HG02970 (cell line): Measurements from ENCODE around the gene NARS2.
"Not testable (repeated sequence)": the region's sequence is repeated elsewhere in the genome, so short reads cannot be mapped to it uniquely, and the experiment has no call there.

Experiments used
- ATAC-seq: cut with Tn5 transposase; IDR thresholded peaks from one replicate; pipeline ENCODE4 v1.9.1; 2021; ENCODE audit warnings: mild to moderate bottlenecking, moderate library complexity, moderate number of reproducible peaks; ENCODE audit not compliant: unreplicated experiment, low FRiP score

The NARS2 gene

GRCh38 chr11:78577495-78577894 is 2.8 kb upstream of the NARS2 start:
- no peak for ATAC-seq

DNA sequence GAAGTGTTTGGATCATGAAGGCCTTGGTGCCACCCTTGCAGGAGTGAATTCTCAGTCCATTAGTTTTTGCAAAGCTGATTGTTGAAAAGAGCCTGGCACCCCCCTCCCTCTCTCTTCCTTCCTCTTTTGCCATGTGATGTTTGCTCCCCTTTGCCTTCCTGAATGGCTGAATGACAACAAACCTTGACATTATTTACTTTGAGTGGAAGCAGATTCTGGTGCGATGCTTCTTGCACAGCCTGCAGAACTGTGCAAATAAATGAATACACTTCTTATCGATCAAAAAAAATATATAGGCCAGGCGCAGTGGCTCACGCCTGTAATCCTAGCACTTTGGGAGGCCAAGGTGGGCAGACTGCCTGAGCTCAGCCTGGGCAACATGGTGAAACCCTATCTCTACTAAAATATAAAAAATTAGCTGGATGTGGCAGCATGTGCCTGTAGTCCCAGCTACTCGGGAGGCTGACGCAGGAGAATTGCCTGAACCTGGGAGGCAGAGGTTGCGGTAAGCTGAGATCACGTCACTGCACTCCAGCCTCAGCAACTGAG is 2.0 kb upstream of the NARS2 start:
- ATAC-seq, result no peak

- no peak for ATAC-seq
Observed at GRCh38 chr11:78575478-78575877, 814 bp upstream of the NARS2 start.

GRCh38 chr11:78573681-78574080 is 983 bp downstream of the NARS2 start:
- no peak for ATAC-seq

- ATAC-seq, result no peak
Observed at GRCh38 chr11:78573271-78573670, 1.4 kb downstream of the NARS2 start.

DNA sequence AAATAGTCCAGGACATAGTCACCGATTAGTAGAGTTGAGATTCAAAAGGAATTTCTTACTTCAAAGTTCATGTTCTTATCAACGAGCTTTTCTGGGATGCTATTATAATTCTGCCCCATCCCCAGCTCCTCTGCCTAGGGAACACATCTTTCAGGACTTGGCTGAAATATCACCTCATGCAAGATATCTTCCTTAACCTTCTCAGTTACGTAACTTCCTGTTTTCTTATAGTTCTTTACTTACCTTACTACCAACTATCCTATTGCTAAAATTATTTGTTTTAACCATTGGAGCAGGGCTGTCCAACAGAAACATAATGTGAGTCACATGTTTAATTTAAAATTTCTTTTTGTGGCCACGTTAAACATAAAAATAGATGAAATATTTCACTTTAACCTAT is 2.3 kb downstream of the NARS2 start:
- no peak for ATAC-seq

GRCh38 chr11:78570031-78570430 is 4.6 kb downstream of the NARS2 start:
- ATAC-seq, result no peak

DNA sequence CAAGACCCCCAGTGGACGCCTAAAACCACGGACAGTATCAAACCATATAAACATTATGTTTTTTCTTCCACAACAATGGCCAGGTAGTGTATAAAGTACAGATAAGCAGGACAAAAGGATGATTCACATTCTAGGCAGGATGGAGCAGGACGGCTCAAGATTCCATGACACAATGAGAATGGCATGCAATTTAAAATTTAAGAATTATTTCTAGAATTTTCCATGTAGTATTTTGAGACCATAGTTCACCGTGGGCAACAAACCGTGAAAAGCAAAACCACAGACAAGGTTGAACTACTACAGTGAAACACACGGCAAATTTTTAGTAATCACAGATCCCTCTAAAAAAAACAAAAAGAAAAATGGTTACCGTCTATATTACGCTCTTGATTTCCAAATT is 7.5 kb downstream of the NARS2 start:
- ATAC-seq, result no peak

DNA sequence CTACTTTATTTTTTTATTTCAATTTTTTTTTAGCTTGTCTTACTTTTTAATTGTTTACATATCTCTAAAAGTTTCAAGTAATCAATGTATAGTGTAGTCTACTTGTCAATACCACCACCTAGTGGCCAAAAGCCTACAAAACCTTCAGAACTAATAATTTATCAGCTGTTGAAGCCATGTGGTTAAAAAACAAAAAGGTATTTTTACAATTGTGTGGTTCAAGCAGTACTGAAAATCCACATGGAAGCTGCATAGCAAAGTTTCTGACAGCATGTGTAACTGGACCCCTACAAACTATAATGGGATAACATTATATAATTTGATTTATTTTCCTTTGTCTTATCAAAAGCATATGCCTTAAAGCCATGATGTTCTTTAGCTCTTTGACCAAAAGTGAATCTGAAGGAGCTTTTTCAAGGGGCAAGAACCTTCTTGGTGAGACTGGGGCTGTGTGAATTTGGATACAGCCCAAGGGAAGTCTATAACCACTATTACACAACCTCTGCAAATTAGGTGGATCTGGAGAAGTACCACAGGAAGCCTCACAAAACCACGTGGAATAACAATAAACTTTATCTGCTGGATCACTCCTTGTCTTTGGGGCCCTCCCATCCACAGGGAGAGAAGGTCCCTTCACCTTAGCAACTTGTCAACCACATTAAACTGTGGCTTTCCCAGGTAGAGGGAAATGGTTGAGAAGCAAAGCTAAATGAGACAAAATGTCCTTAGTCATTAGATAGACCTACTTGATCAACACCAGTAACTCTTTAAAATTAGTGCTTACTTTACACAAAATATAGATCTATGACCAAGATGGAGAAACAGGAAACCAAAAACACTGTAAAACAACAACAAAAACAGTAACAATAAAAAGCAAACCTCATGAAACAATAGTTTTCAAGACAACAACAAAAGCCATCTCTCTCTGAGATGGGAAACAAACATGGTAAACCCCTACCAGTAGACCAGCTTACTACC is 9.9 kb downstream of the NARS2 start:
- ATAC-seq, result no peak

DNA sequence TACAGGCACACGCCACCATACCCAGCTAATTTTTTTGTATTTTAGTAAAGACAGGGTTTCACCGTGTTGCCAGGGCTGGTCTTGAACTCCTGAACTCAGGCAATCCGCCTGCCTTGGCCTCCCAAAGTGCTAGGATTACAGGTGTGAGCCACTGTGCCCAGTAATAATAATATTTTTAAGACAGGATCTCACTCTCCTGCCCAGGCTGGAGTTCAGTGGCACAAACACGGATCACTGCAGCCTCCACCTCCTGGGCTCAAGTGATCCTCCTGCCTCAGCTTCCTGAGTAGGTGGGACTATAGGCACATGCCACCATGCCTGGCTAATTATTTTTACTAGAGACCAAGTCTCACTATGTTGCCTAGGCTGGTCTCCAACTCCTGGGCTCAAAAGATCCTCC is 10.6 kb downstream of the NARS2 start:
- not testable (repeated sequence) for ATAC-seq

GRCh38 chr11:78563090-78563489 is 11.6 kb downstream of the NARS2 start:
- not testable (repeated sequence) for ATAC-seq

DNA sequence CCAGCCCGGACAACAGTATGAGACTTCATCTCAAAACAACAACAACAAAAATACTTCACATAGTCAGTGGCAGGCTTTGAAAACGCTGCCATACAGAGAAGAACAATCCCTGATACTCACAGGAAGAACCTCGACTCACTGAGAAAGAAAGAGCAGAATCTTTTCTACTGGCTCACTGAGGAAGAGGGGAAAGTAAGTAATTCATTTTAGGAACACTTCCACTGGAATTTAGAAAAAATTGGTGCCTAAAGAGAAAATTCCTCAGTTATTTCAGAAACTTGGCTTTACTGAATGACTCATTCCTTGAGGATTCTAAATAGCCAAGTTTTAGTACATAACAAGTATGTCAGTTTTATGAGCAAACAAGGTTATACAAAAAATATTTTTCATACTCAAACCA is 12.3 kb downstream of the NARS2 start:
- ATAC-seq, result no peak

- no peak for ATAC-seq
Observed at GRCh38 chr11:78560826-78561484, 13.7 kb downstream of the NARS2 start.

DNA sequence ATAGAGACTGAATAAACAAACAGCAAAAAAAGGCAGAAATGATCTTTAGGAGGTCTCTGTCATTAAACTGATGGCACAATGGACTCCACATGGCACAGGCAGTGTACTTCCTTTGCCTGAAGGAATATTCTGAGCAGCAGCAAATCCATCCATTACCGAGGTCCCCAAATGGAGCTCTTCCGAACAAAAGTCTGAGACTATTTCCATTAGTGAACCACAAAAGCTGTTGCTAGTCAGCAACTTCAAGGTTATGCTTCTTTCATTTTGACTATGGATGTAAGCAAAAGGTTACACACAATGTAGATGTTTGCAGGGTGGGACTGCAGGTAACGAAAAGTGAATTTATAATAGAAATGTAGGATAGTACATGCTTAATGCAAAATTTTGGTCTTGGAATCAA is 14.5 kb downstream of the NARS2 start:
- no peak for ATAC-seq

- no peak for ATAC-seq
Observed at GRCh38 chr11:78557236-78557635, 17.4 kb downstream of the NARS2 start.

DNA sequence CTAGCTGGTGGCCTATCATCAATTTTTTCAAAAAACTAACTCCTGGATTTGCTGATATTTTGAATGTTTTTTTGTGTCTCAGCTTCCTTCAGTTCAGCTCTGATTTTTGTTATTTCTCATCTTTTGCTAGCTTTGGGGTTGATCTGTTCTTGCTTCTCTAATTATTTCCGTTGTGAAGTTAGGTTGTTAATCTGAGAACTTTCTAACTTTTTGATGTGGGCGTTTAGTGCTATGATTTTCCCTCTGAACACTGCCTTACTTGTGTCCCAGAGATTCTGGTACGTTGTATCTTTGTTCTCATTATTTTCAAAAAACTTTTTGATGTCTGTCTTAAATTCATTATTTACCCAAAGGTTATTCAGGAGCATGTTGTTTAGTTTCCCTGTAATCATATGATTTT is 19.1 kb downstream of the NARS2 start:
- no peak for ATAC-seq

DNA sequence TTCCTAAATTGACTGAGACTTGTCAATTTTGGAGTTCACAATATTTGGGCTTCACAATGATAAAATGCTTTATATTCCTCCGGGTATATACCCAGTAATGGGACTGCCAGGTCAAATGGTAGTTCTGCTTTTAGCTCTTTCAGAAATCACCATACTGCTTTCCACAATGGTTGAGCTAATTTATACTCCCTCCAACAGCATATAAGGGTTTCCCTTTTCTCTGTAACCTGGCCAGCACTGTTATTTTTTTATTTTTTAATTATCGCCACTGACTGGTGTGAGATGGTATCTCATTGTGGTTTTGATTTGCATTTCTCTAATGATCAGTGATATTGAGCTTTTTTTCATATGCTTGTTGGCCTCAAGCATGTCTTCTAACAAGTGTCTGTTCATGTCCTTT is 21.8 kb downstream of the NARS2 start:
- no peak for ATAC-seq

GRCh38 chr11:78552139-78552538 is 22.5 kb downstream of the NARS2 start:
- ATAC-seq, result not testable (repeated sequence)

- no peak for ATAC-seq
Observed at GRCh38 chr11:78551066-78551465, 23.6 kb downstream of the NARS2 start.

DNA sequence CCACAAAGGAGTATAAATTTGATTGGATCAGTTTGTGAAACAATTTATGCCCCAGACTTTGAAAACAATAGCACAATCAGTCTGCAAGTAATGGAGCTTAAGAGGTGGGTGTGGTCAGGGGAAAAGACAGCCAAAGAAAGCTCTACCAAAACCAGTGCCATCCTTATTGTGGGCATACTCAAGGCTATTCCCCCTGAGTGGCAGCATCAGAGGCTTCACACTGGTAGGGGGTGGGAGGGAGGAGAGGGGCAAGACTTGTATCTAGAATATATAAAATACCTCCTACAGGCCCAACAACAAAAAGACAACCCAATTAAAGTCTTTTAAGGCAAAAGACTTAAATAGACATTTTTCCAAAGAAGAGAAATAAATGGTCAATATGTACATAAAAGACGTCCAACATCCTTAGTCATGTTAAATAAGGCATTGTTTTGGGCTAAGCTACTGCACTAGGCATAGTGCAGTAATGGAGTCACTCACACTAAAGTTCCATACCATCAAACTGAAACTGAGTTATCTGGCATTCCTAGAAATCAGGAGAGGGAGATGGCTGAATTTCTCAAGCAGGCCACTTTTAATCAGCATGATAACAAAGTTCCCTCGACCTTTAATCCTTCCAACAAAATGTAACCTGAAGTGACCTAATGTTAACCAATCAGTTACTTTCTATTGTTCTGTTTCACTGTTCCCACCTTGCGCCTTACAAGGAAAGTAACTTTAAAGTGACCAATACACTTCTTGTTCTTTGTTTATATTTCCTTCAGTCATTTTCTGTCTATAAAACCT is 24.8 kb downstream of the NARS2 start:
- no peak for ATAC-seq
